Upper lobe of right lung (tissue), 1 donor: ENCODE results near the gene SASH3. TPM values are rescaled to one million over a fixed set of nuclear protein-coding genes. Genes with fewer than 3 reads are reported as not detected.
A peak's percentile ranks its signal among the peaks of the same experiment; 100 is the strongest.

Experiments
- ATAC-seq: fragments of 200-7000 bp; cut with Tn5 transposase; one replicate; pipeline ENCODE4 v1.9.1; 2020; ENCODE audit warnings: mild to moderate bottlenecking, moderate library complexity
- DNase-seq: peaks from one replicate; pipeline ENCODE4 v3.0.0-alpha.2; 2020
- H3K27ac ChIP-seq: fragments of 200-600 bp; one replicate; pipeline ENCODE4 v1.8.0; 2022
- H3K27me3 ChIP-seq: fragments of 200-600 bp; one replicate; pipeline ENCODE4 v1.8.0; 2022; ENCODE audit warnings: mild to moderate bottlenecking
- H3K36me3 ChIP-seq: fragments of 200-600 bp; one replicate; pipeline ENCODE4 v1.8.0; 2022
- H3K4me1 ChIP-seq: fragments of 200-600 bp; one replicate; pipeline ENCODE4 v1.8.0; 2022
- H3K4me3 ChIP-seq: fragments of 200-600 bp; one replicate; pipeline ENCODE4 v1.8.0; 2022; ENCODE audit warnings: mild to moderate bottlenecking
- H3K9me3 ChIP-seq: fragments of 200-600 bp; one replicate; pipeline ENCODE4 v1.8.0; 2022
- CTCF ChIP-seq: fragments of 200-600 bp; IDR thresholded peaks from one replicate; pipeline ENCODE4 v1.8.0; 2022; ENCODE audit warnings: antibody characterized with exemption
- intact Hi-C: fragments of 100-400 bp; cut with DNase I; formaldehyde crosslinking; loops from one replicate; pipeline ENCODE4 v1.11.0; 2022
- total RNA-seq: library from RNA; stranded (reverse); fragmentation: NEBNext Ultra II Directional; extraction: Animal tissue kit (Norgen Biotek cat#: 25700); gene quantifications from one replicate; pipeline ENCODE4 v1.2.1, GENCODE V29; 2021
- donor health status: DM: no; HTN: yes; CAD: no; lungs with severe emphysema.

SASH3 gene
- total RNA-seq, 1 donor from 2014 or later = 41.2 TPM

GRCh38 chrX:129808829-129809796 lies 29.4 kb downstream of the SASH3 start:
- no peak for DNase-seq
- Histone ChIP-seq H3K9me3 (no peaks in the 10 kb centered on the region), H3K36me3 (peaks cover 15% of the 10 kb centered on the region), H3K27me3 (no peaks in the 10 kb centered on the region), H3K4me1 (no peaks in the 10 kb centered on the region), H3K27ac (no peak overlapping the region), H3K4me3 (no peak overlapping the region)
- peak; percentile 59 for ATAC-seq
- intact Hi-C loops = no loop called here
- TF ChIP-seq CTCF = no peak

- DNase-seq = no peak
- intact Hi-C loops = no loop called here
- ATAC-seq = peak; percentile 84
- Histone ChIP-seq H3K36me3 (no peaks in the 10 kb centered on the region), H3K4me3 (no peak overlapping the region), H3K27me3 (no peaks in the 10 kb centered on the region), H3K27ac (no peak overlapping the region), H3K9me3 (no peaks in the 10 kb centered on the region), H3K4me1 (no peaks in the 10 kb centered on the region)
- TF ChIP-seq CTCF = no peak
Measured at GRCh38 chrX:129813662-129814368, 34.1 kb downstream of the SASH3 start.

- Histone ChIP-seq H3K9me3 (no peaks in the 10 kb centered on the region), H3K27ac (no peak overlapping the region), H3K4me3 (no peak overlapping the region), H3K36me3 (no peaks in the 10 kb centered on the region), H3K4me1 (no peaks in the 10 kb centered on the region), H3K27me3 (no peaks in the 10 kb centered on the region)
- intact Hi-C loops = no loop called here
- ATAC-seq (no peak), DNase-seq (no peak)
- TF ChIP-seq CTCF = no peak
Measured at GRCh38 chrX:129818123-129818522, 38.4 kb downstream of the SASH3 start.

GRCh38 chrX:129823115-129823514 lies 43.4 kb downstream of the SASH3 start:
- DNase-seq = no peak
- intact Hi-C loops = no loop called here
- H3K4me1 ChIP-seq = no peaks in the 10 kb centered on the region

GRCh38 chrX:129823522-129823921 lies 43.8 kb downstream of the SASH3 start:
- no peak for DNase-seq
- intact Hi-C loops = no loop called here

More at GRCh38 chrX:129823115-129823514, 43.4 kb downstream of the SASH3 start:
- Histone ChIP-seq H3K27ac (no peak overlapping the region), H3K4me3 (no peak overlapping the region), H3K9me3 (no peaks in the 10 kb centered on the region), H3K36me3 (no peaks in the 10 kb centered on the region), H3K27me3 (no peaks in the 10 kb centered on the region)
- TF ChIP-seq CTCF = peak; percentile 55
- peak; percentile 78 for ATAC-seq

More at GRCh38 chrX:129823522-129823921, 43.8 kb downstream of the SASH3 start:
- Histone ChIP-seq H3K36me3 (no peaks in the 10 kb centered on the region), H3K9me3 (no peaks in the 10 kb centered on the region), H3K27me3 (no peaks in the 10 kb centered on the region), H3K27ac (no peak overlapping the region), H3K4me1 (no peaks in the 10 kb centered on the region), H3K4me3 (no peak overlapping the region)
- no peak for ATAC-seq
- no peak for TF ChIP-seq CTCF
